Stimulated activated CD8-positive, alpha-beta memory T cell treated with anti-CD3 and anti-CD28 coated beads, Interleukin-7, amount 100 ng/mL, for 24 hours (primary cell): ENCODE results near the gene CDH4.

Source experiments
- DNase-seq: peaks from one replicate; pipeline ENCODE4 v3.0.0-alpha.2; 2020; ENCODE audit warnings: low read depth

Gene CDH4

GRCh38 chr20:61754976-61755778, 503.1 kb downstream of the CDH4 start:
- no peak for DNase-seq

DNA sequence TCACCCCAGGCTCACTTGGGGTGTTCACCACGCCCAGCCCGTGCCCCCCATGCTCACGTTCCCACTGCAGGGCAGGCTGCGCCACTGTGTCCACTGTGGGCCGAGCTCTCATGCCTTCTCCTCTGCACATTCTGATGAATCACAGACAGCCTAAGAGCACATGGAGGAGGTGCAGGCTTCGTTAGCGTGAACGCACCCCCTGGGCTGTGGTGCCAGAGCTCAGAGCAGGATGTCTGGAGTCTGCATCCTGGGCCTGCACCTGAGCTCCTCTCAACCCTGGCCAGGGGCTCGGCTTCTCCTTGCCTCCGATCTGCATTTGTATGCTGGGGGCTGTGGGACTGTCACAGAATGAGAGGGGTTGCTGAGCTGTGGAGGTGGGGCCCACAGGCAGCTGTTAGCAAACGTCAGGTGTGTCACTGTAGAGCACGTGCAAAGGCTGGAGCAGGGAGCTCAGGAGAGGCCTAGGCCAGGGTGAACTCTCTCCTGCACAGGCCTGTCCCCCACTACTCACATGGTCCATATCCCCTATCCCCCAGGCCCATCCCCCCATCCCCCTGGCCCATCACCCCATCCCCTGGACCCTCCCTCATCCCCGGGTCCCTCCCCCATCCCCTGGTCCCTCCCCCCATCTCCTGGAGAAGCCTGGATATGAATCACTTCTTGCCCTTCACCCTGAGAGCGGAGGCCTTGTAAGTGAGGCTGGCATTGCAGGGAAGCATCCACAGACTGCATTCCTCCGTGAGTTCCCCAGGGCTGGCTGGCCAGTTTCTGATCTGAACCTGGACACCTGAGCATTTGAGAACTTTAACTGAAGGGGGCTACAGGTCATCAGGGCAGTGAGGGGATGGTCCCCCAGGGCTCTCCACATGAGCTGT, 504.1 kb downstream of the CDH4 start:
- no peak for DNase-seq

DNA sequence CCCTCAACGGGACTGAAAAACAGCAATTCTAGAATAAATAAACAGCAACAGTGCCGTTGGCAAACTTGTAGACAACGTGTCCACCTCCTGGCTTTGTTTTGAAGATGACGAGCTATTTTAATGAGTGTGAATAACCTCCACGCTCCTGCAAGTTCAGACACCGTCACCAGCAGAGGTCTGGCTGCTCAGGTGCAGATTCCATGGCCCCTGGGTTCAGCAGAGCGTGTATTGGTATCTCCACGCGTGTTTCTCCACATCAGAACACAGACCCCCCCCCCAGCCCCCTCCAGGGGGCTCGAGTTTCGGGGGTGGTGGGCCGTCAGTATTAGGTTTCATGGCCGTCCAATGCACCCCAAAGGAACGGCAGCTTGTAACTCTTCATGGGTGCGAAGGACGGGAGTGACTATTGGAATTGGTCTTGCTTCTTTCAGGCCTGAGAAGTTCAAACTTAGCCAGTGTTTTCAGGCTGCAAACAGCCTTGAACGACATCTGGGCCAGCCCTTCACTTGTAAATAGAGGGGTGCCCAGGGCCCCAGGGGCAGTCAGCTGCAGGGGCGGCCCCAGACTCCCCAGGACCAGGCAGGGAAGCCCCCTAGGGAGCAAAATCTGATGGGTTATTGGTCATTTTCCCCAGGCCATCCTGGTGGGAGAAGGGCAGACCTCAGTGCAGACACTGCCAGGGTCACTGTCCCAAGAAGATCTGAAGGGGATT, 505.1 kb downstream of the CDH4 start:
- DNase-seq = no peak

- no peak for DNase-seq
Observed at GRCh38 chr20:61757678-61758563, 505.9 kb downstream of the CDH4 start.

GRCh38 chr20:61758564-61759200, 506.6 kb downstream of the CDH4 start:
- no peak for DNase-seq

DNA sequence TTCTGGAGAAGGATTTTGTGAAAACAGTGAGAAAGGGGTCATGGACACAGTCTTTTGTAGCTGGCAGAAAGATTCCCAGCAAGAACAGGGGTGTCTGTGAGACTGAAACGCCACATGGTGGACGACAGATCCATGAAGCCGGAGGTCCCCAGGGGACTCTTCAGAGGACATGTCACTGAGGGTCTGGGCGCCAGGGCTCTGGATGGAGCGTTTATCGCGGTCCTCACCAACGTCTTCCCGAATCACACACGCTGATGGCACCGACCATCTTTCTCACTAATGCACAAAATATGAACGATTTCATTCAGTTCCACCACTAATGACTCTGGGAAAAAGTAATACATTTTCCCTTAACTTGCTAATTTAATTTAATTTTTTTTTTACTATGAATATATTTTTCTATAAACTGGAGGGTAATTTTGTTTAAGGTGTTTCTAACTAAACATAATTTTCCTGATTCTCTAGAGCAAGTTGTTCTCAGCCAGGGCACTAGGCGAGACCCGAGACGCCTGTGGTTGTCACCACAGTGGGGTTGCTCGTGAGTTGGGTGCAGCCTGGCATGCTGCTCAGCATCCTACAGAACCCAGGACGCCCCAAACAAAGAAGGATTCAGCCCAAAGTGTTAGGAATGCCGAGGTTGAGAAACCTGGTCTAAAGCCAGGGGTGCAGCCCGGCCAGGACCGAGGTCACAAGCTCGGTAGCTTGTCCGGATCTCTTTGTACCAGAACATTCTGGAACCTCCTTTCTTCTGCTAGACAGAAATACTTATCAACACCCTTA, 507.4 kb downstream of the CDH4 start:
- DNase-seq = no peak

DNA sequence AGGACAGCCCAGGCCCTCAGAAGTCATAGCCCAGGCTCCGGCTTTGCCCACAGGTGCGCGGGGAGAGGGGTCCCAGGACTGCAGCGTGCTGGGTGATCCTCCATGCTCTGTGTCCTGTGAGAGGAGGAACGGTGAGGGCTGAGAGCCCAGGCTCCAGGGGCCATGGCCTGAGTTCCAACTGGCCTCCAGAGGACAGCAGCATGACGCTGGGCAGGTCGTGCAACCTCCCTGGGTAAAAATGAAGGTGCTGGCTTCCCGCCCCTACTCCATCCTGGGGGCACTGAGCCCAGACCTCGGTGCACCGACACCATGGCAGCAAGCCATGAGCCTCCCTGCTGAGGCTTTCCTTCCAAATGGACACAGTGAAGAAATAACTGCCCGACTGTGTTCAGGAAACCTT, 508.3 kb downstream of the CDH4 start:
- no peak for DNase-seq

DNA sequence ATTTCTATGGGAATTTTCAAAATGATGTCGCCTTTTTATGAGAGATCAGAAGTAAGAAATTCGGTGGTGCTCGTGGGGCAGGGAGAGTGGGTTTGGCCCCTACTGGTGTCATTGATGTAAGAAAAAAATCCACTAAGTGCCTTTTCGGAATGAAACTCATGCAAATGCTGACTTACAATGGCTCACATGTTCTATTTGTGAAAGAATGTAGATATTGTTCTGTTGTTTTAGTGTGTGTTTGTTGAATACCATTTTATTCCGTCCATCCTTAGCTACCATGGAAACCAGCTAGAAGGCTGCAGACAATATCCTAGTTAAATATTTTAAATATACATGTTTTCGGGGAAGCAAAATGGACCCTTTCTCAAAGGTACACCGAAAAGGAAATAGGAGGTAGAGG, 508.7 kb downstream of the CDH4 start:
- no peak for DNase-seq

- DNase-seq = no peak
Observed at GRCh38 chr20:61761453-61762166, 509.5 kb downstream of the CDH4 start.

- DNase-seq = no peak
Observed at GRCh38 chr20:61762167-61762710, 510.2 kb downstream of the CDH4 start.

DNA sequence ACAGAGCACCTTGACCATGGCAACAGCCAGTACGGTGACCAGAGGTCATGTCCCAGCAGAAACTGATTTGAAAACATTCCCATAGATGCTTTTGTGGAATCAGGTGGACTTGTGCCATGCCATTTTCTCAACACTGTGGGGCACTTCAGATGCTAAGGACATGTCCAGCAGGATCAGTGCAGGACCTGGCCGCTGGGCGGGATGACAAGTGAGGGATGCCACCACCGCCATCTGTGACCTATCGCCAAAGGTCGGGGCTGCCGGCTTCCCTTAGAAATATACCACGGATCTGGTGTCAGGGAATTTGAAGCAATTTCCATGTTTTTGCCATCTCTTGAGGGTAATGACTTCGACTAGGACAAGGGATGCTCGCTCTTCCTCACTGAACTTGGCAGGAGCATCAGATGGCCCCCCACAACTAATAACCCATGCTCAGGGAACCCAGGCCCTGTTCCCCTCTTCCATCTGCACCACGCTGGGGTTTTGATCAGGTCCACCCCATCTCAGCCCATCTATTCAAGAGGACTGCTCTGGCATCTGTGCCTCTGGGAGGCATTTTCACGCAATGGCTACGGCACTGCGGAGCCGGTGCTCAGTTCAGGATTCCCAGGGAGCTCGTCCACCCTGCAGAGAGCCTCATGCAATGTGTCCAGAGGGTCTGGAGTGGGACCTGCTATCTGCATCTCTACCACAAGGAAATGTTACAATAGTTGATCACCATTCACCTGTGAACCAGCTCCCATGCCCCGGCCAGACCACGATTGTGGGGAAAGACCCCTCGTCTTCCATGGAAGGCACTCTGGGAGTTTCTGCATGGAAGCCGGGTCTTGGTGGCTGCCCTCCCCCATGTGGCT, 511.1 kb downstream of the CDH4 start:
- no peak for DNase-seq

DNA sequence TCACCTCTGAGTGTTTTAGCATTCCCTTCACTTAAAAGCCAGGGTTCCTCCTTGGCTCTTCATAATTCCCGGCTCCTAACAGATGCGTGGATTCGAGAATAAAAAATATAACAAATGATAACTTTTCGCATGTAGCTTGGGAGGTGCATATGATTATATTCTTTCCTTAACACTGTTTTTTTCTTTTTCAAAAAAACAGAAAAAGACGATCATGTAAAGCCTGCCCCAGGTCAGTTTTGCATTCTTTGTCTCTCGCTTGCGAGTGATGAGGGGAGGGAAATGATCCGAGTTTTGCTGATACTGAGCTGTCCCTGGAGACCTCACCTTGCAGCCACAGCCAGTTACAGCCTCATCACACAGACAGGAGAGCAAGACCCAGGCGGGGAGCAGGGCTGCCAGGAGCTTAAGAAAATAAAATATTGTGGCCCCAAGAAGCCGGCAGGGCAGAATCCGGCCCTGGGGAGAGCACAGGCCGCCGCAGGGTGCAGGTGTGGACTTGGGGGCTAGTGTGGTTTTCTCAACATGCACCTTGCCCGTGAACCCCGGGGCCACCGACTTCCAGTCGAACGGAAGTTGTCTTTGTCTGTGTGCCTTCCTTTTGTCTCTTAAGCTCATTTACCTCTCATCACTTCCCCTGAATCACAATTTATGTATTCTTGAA, 511.8 kb downstream of the CDH4 start:
- DNase-seq = no peak

GRCh38 chr20:61764471-61765025, 512.5 kb downstream of the CDH4 start:
- DNase-seq = no peak

DNA sequence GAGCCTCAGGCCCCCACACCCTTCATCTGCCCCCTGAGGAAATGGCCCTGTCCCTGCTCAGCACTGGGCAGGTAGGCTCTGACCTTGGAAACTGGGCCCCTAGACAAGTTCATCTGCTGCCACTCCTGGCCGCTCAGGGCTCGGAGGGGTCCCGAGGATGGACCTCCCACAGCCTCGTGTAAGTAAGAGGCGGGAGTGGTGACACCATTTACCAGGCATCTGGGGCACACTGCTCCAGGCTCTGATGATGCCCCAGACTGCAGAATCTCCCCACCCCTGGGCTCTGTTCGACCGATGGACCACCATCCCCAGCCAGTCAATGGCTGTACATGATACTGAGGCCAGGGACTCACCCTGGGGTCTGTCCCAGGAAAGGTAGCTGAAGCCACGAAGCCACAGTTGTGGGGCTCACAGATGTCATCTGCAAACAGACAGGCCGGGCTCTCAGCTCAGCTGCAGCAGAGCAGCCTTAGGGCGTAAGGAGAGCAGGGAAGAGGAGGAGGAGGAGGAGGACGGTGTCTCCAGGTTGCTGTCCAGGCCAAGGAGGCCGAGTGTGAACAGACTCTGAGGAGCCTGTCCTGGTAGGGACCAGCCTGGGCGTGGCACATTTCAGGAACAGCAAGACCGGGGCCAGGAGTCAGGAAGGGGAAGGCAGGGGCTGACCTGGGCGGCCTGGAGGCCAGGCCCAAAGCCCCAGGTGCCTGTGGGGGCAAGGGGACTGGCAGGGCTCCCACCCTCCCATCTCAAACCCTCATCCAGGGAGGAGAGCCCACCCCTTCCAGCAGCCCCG, 513.2 kb downstream of the CDH4 start:
- DNase-seq = no peak

GRCh38 chr20:61765871-61766654, 514.0 kb downstream of the CDH4 start:
- DNase-seq = no peak
